ENCODE data around the gene SMYD2. TPM values are rescaled to one million over a fixed set of nuclear protein-coding genes. Genes with fewer than 3 reads are reported as not detected.

The SMYD2 gene
- total RNA-seq, 1 donor from 2014 or later, result 220 TPM

- DNase-seq (ENCODE audit: low read depth in 2 of 2), result no peak
Observed at GRCh38 chr1:214361636-214362035, 80.7 kb downstream of the SMYD2 start.

- DNase-seq (ENCODE audit: low read depth in 2 of 2), result peak in 1 of 2 donors; percentile 61
Observed at GRCh38 chr1:214362188-214362882, 81.4 kb downstream of the SMYD2 start.

- DNase-seq (ENCODE audit: low read depth in 2 of 2), result no peak
Observed at GRCh38 chr1:214363386-214363785, 82.4 kb downstream of the SMYD2 start.

GRCh38 chr1:214364386-214364785, 83.4 kb downstream of the SMYD2 start:
- peak in 1 of 2 donors; percentile 13 for DNase-seq (ENCODE audit: low read depth in 2 of 2)

GRCh38 chr1:214364786-214365295, 83.9 kb downstream of the SMYD2 start:
- no peak for DNase-seq (ENCODE audit: low read depth in 2 of 2)

- no peak for DNase-seq (ENCODE audit: low read depth in 2 of 2)
Observed at GRCh38 chr1:214367841-214368240, 86.9 kb downstream of the SMYD2 start.

GRCh38 chr1:214369364-214369763, 88.4 kb downstream of the SMYD2 start:
- DNase-seq (ENCODE audit: low read depth in 2 of 2), result no peak

GRCh38 chr1:214370615-214371014, 89.7 kb downstream of the SMYD2 start:
- DNase-seq (ENCODE audit: low read depth in 2 of 2), result no peak

GRCh38 chr1:214372092-214372491, 91.1 kb downstream of the SMYD2 start:
- DNase-seq (ENCODE audit: low read depth in 2 of 2), result no peak

- DNase-seq (ENCODE audit: low read depth in 2 of 2), result no peak
Observed at GRCh38 chr1:214377485-214377884, 96.5 kb downstream of the SMYD2 start.

GRCh38 chr1:214377886-214378285, 96.9 kb downstream of the SMYD2 start:
- no peak for DNase-seq (ENCODE audit: low read depth in 2 of 2)

GRCh38 chr1:214378492-214378891, 97.5 kb downstream of the SMYD2 start:
- DNase-seq (ENCODE audit: low read depth in 2 of 2), result no peak

- DNase-seq (ENCODE audit: low read depth in 2 of 2), result no peak
Observed at GRCh38 chr1:214379236-214379970, 98.4 kb downstream of the SMYD2 start.

GRCh38 chr1:214380396-214380795, 99.4 kb downstream of the SMYD2 start:
- DNase-seq (ENCODE audit: low read depth in 2 of 2), result no peak

GRCh38 chr1:214380986-214381695, 100.2 kb downstream of the SMYD2 start:
- DNase-seq (ENCODE audit: low read depth in 2 of 2), result no peak

- DNase-seq (ENCODE audit: low read depth in 2 of 2), result no peak
Observed at GRCh38 chr1:214383381-214384372, 102.7 kb downstream of the SMYD2 start.

GRCh38 chr1:214384373-214385079, 103.6 kb downstream of the SMYD2 start:
- no peak for DNase-seq (ENCODE audit: low read depth in 2 of 2)

- DNase-seq (ENCODE audit: low read depth in 2 of 2), result no peak
Observed at GRCh38 chr1:214385428-214385827, 104.5 kb downstream of the SMYD2 start.

- DNase-seq (ENCODE audit: low read depth in 2 of 2), result no peak
Observed at GRCh38 chr1:214386333-214386732, 105.4 kb downstream of the SMYD2 start.
